Neural progenitor cell (in vitro differentiated cells): ENCODE results near the gene ZNF385A. TPM values are rescaled to one million over a fixed set of nuclear protein-coding genes. Genes with fewer than 3 reads are reported as not detected.

Experiments used
- DNase-seq: peaks from one replicate; pipeline ENCODE4 v3.0.0-alpha.2; 2016; ENCODE audit warnings: low spot score
- H2AFZ ChIP-seq: fragments of 200-600 bp; sonication (generic); replicated peaks from 2 replicates; pipeline ENCODE4 v1.6.1; 2016; ENCODE audit warnings: antibody characterized with exemption
- H3F3A ChIP-seq: fragments of 200-600 bp; sonication (generic); 2 replicates; pipeline ENCODE4 v1.6.1; 2016; ENCODE audit warnings: antibody characterized with exemption, low read depth
- H3K27ac ChIP-seq: fragments of 200-600 bp; sonication (generic); 2 replicates; pipeline ENCODE4 v1.5.1; 2016; ENCODE audit warnings: mild to moderate bottlenecking
- H3K27me3 ChIP-seq: fragments of 200-600 bp; sonication (generic); 2 replicates; pipeline ENCODE4 v1.6.1; 2016; ENCODE audit warnings: mild to moderate bottlenecking, moderate library complexity
- H3K36me3 ChIP-seq: fragments of 200-600 bp; sonication (generic); 2 replicates; pipeline ENCODE4 v1.5.1; 2016
- H3K4me1 ChIP-seq: fragments of 200-600 bp; sonication (generic); 2 replicates; pipeline ENCODE4 v1.6.1; 2016; ENCODE audit warnings: mixed run types
- H3K4me2 ChIP-seq: fragments of 200-600 bp; sonication (generic); 2 replicates; pipeline ENCODE4 v1.6.1; 2016
- H3K4me3 ChIP-seq: fragments of 200-600 bp; sonication (generic); 2 replicates; pipeline ENCODE4 v1.5.1; 2016
- H3K79me2 ChIP-seq: fragments of 200-600 bp; sonication (generic); 2 replicates; pipeline ENCODE4 v1.6.1; 2016; ENCODE audit warnings: low read depth
- H3K9ac ChIP-seq: fragments of 200-600 bp; sonication (generic); 2 replicates; pipeline ENCODE4 v1.6.1; 2016
- H3K9me3 ChIP-seq: fragments of 200-600 bp; sonication (generic); 2 replicates; pipeline ENCODE4 v1.5.1; 2016; ENCODE audit warnings: low read depth
- H4K20me1 ChIP-seq: fragments of 200-600 bp; sonication (generic); 2 replicates; pipeline ENCODE4 v1.6.1; 2016; ENCODE audit warnings: low read depth
- H3K27ac Mint-ChIP-seq: 3 replicates; pipeline ENCODE4 v1.8.0; 2021; ENCODE audit warnings: mixed read lengths
- H3K27me3 Mint-ChIP-seq: 2 replicates; pipeline ENCODE4 v1.8.0; 2022; ENCODE audit warnings: low read depth, mild to moderate bottlenecking, inconsistent platforms, moderate library complexity, mixed read lengths; ENCODE audit not compliant: insufficient read depth
- H3K36me3 Mint-ChIP-seq: 3 replicates; pipeline ENCODE4 v1.8.0; 2021; ENCODE audit warnings: mixed read lengths
- H3K4me1 Mint-ChIP-seq: 3 replicates; pipeline ENCODE4 v1.8.0; 2021; ENCODE audit warnings: mixed read lengths
- H3K4me3 Mint-ChIP-seq: 3 replicates; pipeline ENCODE4 v1.8.0; 2021; ENCODE audit warnings: mild to moderate bottlenecking, moderate library complexity, mixed read lengths
- H3K9me3 Mint-ChIP-seq: 3 replicates; pipeline ENCODE4 v1.8.0; 2020; ENCODE audit warnings: mixed read lengths
- EZH2 ChIP-seq: fragments of 200-600 bp; sonication (generic); IDR thresholded peaks from 2 replicates; pipeline ENCODE4 v1.6.1; 2017; ENCODE audit warnings: antibody characterized with exemption, mild to moderate bottlenecking, moderate library complexity
- EZH2phosphoT487 ChIP-seq: fragments of 200-600 bp; sonication (generic); IDR thresholded peaks from 2 replicates; pipeline ENCODE4 v1.6.1; 2017; ENCODE audit warnings: antibody characterized with exemption
- total RNA-seq: library from RNA; depleted of rRNA; stranded (reverse); fragments of >200 nt; gene quantifications from 2 replicates; pipeline ENCODE4 v1.2.3, GENCODE V29; 2015; ENCODE audit warnings: low replicate concordance
- TF ChIP-seq, protein P1 (sequence below): fragments of 200-600 bp; sonication (generic); IDR thresholded peaks from 2 replicates; pipeline ENCODE4 v1.5.1; 2017; ENCODE audit warnings: antibody characterized with exemption, mild to moderate bottlenecking

Gene ZNF385A
- total RNA-seq, 1 donor from 2014 or later, result 6.2 TPM

GRCh38 chr12:54337854-54338650, 46.5 kb downstream of the ZNF385A start:
- Histone ChIP-seq H3K27me3 (no peaks in the 10 kb centered on the region), H3K27ac (peak overlapping the region; percentile 46), H3K36me3 (no peaks in the 10 kb centered on the region), H2AFZ (no peak overlapping the region), H4K20me1 (no peaks in the 10 kb centered on the region), H3K9ac (no peak overlapping the region), H3K79me2 (peaks cover 78% of the 10 kb centered on the region), H3K4me1 (peaks cover 61% of the 10 kb centered on the region), H3F3A (peaks cover 58% of the 10 kb centered on the region), H3K4me2 (peak overlapping the region; percentile 10), H3K4me3 (no peak overlapping the region), H3K9me3 (no peaks in the 10 kb centered on the region)
- H3K27me3 Mint-ChIP-seq, result peaks cover 2% of the 10 kb centered on the region
- peak overlapping the region; percentile 39 for H3K27ac Mint-ChIP-seq
- DNase-seq, result no peak
- TF ChIP-seq, protein P1, sequence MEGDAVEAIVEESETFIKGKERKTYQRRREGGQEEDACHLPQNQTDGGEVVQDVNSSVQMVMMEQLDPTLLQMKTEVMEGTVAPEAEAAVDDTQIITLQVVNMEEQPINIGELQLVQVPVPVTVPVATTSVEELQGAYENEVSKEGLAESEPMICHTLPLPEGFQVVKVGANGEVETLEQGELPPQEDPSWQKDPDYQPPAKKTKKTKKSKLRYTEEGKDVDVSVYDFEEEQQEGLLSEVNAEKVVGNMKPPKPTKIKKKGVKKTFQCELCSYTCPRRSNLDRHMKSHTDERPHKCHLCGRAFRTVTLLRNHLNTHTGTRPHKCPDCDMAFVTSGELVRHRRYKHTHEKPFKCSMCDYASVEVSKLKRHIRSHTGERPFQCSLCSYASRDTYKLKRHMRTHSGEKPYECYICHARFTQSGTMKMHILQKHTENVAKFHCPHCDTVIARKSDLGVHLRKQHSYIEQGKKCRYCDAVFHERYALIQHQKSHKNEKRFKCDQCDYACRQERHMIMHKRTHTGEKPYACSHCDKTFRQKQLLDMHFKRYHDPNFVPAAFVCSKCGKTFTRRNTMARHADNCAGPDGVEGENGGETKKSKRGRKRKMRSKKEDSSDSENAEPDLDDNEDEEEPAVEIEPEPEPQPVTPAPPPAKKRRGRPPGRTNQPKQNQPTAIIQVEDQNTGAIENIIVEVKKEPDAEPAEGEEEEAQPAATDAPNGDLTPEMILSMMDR, result no peak
- no peak for TF ChIP-seq EZH2phosphoT487
- no peak for TF ChIP-seq EZH2
- H3K9me3 Mint-ChIP-seq, result no peaks in the 10 kb centered on the region
- peaks cover 66% of the 10 kb centered on the region for H3K4me1 Mint-ChIP-seq
- no peak overlapping the region for H3K4me3 Mint-ChIP-seq
- H3K36me3 Mint-ChIP-seq, result peaks cover 24% of the 10 kb centered on the region

GRCh38 chr12:54337280-54337842, 47.2 kb downstream of the ZNF385A start:
- Histone ChIP-seq H4K20me1 (no peaks in the 10 kb centered on the region), H3K27me3 (no peaks in the 10 kb centered on the region), H3K4me2 (peak overlapping the region; percentile 10), H3K36me3 (no peaks in the 10 kb centered on the region), H3K79me2 (peaks cover 82% of the 10 kb centered on the region), H3K4me1 (peaks cover 55% of the 10 kb centered on the region), H3F3A (peaks cover 53% of the 10 kb centered on the region), H3K4me3 (no peak overlapping the region), H2AFZ (no peak overlapping the region), H3K9me3 (no peaks in the 10 kb centered on the region), H3K27ac (peak overlapping the region; percentile 46), H3K9ac (no peak overlapping the region)
- no peak overlapping the region for H3K4me3 Mint-ChIP-seq
- H3K27ac Mint-ChIP-seq, result peak overlapping the region; percentile 39
- H3K27me3 Mint-ChIP-seq, result no peaks in the 10 kb centered on the region
- peaks cover 62% of the 10 kb centered on the region for H3K4me1 Mint-ChIP-seq
- TF ChIP-seq, protein P1, result no peak
- TF ChIP-seq EZH2 (no peak), EZH2phosphoT487 (no peak)
- H3K9me3 Mint-ChIP-seq, result no peaks in the 10 kb centered on the region
- DNase-seq, result peak; percentile 36
- H3K36me3 Mint-ChIP-seq, result peaks cover 19% of the 10 kb centered on the region

DNA sequence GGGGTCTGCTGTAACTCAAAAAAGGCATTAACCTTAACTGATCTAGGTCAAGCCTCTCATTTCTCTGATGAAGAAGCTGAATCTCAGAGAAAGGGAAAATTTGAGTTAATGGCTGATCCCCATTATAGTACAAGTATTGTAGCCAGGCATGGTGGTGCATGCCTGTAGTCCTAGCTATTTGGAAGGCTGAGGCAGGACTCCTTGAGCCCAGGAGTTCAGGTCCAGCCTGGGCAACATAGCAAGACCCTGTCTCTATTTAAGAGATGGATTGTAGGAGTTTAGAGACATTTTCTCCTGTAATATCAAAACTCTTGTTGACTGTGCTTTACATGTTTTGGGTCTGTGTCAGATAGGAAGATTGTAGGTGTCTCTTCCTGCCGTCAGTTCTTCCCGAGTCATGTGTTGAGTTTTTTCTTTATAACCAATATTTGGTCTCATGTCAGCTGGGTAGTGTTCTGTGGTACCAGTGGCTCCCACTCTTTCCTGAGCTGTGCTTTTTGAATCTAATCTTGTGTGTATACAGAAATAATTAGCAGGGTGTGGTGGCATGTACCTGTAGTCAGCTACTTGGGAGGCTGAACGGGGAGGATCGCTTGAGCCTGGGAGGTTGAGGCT, 51.0 kb downstream of the ZNF385A start:
- Mint-ChIP-seq H3K27me3 (peaks cover 4% of the 10 kb centered on the region), H3K36me3 (peaks cover 2% of the 10 kb centered on the region), H3K9me3 (no peaks in the 10 kb centered on the region), H3K4me3 (no peak overlapping the region), H3K4me1 (peaks cover 42% of the 10 kb centered on the region), H3K27ac (peak overlapping the region; percentile 46)
- Histone ChIP-seq H3K4me2 (no peak overlapping the region), H3K4me1 (peaks cover 27% of the 10 kb centered on the region), H3K4me3 (no peak overlapping the region), H3K36me3 (no peaks in the 10 kb centered on the region), H4K20me1 (peaks cover 6% of the 10 kb centered on the region), H3K9ac (no peak overlapping the region), H3F3A (peaks cover 36% of the 10 kb centered on the region), H3K27ac (no peak overlapping the region), H3K79me2 (peaks cover 93% of the 10 kb centered on the region), H2AFZ (no peak overlapping the region), H3K9me3 (no peaks in the 10 kb centered on the region), H3K27me3 (no peaks in the 10 kb centered on the region)
- TF ChIP-seq, protein P1, result no peak
- TF ChIP-seq EZH2, result no peak
- TF ChIP-seq EZH2phosphoT487, result no peak
- DNase-seq, result no peak
